ENCODE results near the gene MRPL37.
"Not testable (repeated sequence)": the region's sequence is repeated elsewhere in the genome, so short reads cannot be mapped to it uniquely, and the experiment has no call there.

The MRPL37 gene

GRCh38 chr1:54172614-54173599 is 27.1 kb upstream of the MRPL37 start:
- DNase-seq (ENCODE audit: low read depth) = no peak

DNA sequence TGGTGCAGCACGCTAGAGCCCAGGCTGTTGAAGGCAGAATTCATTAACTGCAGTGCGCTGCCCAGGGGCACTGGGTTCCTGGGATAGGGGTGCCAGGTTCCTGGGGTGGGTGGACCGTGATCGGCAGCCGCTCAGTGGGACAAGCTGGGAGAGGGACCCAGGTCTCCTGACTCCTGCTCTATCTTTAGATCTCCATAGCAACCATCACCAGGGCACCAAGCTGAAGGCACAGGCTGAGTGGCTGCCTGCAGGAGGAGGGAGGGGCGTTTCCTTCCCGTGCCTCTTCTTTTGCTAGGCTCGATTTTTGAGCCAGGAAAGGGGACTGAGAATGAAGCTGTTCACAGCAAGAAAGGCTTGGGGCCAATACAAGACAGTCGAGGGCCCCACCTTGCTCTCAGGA is 26.3 kb upstream of the MRPL37 start:
- no peak for DNase-seq (ENCODE audit: low read depth)

DNA sequence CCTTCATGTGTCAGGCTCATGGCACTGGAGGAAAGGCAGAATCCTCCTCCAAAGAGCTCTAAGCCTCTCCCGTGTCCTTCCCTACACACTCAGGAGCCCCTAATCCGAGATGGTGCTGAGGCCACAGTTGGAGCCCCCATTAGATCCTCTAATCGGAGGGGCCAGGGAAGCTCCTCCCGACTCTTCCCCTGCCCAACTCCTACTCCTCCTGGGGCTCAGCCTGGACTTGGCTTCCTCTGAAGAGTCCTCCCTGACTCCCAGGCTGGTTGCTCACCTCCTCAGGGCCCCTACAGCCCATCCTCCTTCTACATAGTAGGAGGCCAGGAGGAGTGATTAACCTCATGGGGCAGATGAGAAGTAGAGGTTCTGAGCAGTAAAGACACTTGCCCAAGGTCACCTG is 25.9 kb upstream of the MRPL37 start:
- no peak for DNase-seq (ENCODE audit: low read depth)

DNA sequence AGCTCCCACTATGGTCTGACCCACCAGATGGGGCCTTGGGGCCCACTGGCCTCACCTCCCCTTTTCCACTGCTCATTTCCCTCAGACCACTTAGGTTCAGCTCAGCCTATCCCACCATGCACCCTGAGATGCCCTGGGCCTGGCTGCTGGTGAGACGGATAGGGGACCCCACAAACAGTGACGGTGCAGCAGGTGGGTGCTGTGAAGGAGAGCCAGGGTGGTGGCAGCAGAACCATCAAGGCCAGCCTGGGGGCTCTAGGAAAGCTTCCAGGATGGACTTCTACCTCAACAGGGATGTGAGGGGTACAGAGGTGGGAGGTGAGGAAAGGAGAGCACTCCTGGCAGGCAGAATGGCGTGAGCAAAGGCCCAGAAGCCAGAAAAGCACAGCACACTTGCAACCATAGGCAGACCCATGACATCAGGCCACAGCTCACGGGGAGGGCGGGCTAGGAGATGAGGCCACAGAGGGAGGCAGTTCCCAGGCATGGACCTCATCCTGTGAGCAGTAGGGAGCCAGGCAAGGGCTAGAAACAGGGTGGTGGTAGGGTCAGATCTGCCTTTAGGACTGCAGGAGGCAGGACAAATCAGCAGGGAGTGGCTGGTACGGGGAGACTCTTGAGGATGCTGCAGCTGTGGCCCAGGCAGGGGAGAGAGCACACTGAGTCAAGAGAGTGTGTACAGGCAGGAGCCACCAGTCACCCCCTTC is 23.2 kb upstream of the MRPL37 start:
- DNase-seq (ENCODE audit: low read depth) = no peak

DNA sequence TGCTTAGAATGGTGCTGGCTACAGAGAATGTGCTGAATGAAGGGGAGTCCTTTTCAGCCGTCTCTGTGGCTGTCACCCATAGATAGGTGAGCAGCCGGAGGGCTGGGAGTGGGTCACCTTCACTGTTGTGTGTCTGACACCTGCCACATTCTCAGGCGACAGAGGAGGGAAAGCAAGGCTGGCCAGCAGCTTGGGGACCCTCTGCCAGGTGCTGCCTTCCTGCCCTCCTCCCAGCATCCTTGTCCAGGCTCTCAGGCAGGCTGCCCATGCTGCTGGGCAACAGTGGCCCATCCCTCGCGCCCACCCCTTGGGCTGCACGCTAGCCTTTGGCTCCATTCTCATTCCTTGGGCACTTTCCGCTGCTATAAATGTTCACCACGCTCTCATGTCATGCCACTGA is 22.2 kb upstream of the MRPL37 start:
- DNase-seq (ENCODE audit: low read depth) = no peak

DNA sequence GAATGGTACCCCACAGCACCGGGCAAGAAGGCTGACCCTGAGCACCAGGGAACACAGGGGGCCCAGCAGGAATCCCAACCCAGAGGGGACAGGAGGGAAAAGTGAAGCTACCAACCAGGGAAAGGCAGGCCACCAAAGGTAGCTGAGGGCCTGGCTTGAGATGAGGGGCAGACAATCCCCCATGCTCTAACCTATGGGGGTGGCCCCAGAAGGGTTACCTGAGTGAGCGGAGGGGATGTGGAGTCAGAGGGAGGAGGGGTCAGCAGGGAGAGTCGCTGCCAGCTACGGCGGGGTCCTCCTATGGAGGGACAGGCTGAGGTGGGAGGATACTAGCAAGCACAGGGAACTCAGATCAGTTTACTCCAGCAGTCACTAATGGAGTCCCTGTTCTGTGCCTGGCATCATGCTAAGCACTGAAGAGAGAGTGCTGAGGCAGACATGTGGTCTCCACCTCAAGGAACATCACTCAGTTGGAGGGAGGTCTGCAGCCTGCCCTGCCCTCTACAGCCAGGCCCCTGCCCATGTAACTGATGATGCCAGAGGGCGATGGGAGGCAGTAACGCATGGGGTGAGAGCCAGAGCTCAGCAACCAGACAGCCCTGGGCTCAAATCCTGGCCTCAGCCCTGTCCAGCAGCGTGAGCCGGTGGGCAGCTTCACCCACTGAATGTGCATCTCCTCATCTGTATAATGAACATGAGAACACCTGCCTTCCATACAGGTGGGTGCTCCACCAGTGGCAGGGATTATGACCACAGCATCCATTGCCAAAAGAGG is 21.5 kb upstream of the MRPL37 start:
- DNase-seq (ENCODE audit: low read depth) = no peak

DNA sequence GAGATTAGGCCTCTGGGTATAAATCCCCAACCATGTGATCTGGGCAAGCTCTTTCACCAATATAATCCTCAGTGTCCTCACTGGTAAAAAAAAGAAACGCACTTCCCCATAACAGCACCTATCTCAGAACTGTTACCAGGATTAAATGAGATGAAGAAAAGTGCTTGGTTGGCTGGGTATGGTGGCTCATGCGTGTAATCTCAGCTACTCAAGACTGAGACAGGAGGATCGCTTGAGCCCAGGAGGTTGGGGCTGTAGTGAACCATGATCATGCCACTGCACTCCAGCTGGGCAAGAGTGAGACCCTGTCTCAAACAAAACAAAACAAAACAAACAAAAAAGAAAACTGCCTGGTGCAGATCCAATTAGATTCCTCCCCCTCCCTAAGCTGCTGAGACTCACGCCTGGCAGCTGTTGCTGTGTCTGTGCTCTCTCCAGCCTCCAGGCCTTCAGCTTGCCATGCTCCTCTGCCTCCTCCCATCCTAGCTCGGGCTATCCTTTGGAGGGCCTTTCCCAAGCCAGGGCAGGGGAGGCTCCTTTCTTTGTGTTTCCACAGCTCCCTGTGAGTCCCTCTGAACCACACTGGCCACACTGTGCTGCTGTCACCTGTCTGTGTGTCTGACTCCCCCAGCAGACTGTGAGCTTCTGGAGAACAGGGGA is 19.1 kb upstream of the MRPL37 start:
- no peak for DNase-seq (ENCODE audit: low read depth)

GRCh38 chr1:54186056-54186455 is 13.9 kb upstream of the MRPL37 start:
- no peak for DNase-seq (ENCODE audit: low read depth)

GRCh38 chr1:54188291-54188690 is 11.7 kb upstream of the MRPL37 start:
- DNase-seq (ENCODE audit: low read depth) = no peak

- no peak for DNase-seq (ENCODE audit: low read depth)
These were observed 9.4 kb upstream of the MRPL37 start for GRCh38 chr1:54190526-54190925.

GRCh38 chr1:54191525-54191924 is 8.4 kb upstream of the MRPL37 start:
- DNase-seq (ENCODE audit: low read depth) = no peak

- DNase-seq (ENCODE audit: low read depth) = no peak
These were observed 6.5 kb upstream of the MRPL37 start for GRCh38 chr1:54193453-54193852.

- no peak for DNase-seq (ENCODE audit: low read depth)
These were observed 709 bp upstream of the MRPL37 start for GRCh38 chr1:54199151-54199764.

- DNase-seq (ENCODE audit: low read depth) = no peak
These were observed 591 bp downstream of the MRPL37 start for GRCh38 chr1:54200519-54200997.

GRCh38 chr1:54204199-54204598 is 4.2 kb downstream of the MRPL37 start:
- no peak for DNase-seq (ENCODE audit: low read depth)

DNA sequence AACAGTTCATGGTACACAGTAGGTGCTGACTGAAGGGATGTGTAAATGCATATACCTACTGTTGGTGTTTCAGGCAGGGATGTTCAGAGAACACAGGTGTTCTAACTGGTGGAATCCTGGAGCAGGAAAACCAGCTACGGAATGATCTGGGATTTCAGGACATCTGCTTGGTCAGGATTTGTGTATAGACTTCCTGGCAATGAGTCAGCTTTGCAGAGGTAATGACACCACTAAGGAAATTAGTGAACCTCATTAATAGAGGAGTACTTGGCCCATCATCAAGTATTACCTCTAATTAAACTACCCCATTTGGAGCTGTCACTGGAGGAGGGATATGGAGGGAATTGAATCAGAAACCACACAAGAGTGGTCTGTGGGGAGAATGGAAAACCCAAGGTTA is 7.3 kb downstream of the MRPL37 start:
- DNase-seq (ENCODE audit: low read depth) = no peak

DNA sequence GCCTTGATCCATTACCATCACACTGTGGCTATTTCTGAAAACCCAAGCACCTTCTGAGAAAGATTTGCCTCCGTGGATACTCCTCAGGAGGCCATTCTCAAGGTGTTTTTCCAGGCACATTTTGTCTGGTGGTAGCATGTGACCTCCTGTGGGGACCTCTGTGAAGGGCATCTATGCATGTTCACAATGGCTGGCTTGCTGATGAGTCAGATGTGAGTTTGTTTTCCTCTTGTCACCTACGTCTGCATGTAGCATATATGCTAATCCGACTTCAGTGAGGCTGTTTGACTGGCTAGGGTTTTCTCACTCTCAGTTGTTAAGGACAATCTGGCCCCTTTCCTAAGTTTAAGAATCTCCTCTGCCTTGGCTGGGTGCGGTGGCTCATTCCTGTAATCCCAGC is 7.9 kb downstream of the MRPL37 start:
- DNase-seq (ENCODE audit: low read depth) = not testable (repeated sequence)

GRCh38 chr1:54212872-54213271 is 12.9 kb downstream of the MRPL37 start:
- DNase-seq (ENCODE audit: low read depth) = no peak

DNA sequence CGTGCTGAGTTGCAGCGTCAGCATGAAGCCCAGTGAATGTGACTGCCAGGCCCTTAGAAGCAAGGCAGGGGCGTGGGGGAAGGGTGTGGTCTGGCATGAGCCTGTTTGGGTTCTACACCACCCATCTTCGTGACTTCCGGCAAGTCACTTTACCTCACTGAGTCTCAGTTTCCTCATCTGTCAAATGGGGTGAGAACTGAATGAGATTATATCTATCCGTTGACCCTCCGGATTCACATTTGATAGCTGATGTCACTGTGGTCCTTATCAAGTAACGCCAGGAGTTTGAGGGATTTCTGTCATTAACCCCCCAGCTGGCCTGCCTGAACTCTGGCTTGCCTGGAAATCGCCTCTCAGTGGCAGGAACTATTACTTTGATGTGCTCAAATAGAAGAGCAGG is 15.6 kb downstream of the MRPL37 start:
- DNase-seq (ENCODE audit: low read depth) = no peak

DNA sequence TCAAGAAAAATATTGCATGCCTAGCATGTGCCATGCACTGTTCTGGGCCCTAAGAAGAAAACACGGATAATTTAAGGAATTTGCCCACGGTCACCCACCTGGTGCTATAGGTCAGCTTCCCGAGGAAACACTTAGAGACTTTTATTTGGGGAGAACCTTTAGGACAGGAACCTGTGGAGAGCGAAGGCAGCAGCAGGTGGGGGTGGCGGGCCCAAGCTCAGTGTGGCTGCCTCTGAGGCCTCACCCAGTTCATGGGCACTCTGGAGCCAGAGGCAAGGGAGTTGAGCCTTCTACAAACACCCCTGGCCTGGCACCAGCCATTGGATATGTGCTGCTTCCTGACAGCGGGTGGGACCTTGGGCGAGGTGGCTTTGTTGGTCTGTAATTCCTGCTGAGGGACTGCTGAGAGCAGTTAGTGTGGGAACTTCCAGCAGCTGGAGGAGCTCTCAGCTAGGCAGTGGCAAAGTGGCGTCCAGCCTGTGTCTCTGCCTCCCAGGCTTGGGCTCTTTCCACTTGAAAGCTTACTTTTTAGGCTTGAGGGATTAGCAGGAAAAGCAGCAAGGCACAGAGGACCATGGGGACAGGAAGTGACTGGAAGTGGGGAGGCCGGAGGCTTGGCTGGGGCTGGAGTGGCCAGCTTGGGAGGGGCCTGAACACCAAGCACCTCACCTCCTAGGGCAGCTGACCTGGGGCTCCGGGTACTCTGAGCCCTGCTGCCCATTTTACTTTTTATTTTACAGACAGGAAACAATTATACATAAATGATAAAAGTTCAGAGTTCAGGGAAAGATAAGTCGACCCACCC is 19.1 kb downstream of the MRPL37 start:
- DNase-seq (ENCODE audit: low read depth) = no peak

- DNase-seq (ENCODE audit: low read depth) = no peak
These were observed 19.7 kb downstream of the MRPL37 start for GRCh38 chr1:54219688-54220003.

Measured in GM04504 (cell line).